ENCODE measurements around the gene IQSEC1. TPM values are rescaled to one million over a fixed set of nuclear protein-coding genes. Genes with fewer than 3 reads are reported as not detected.

Gene IQSEC1
- total RNA-seq, 4 donors from 2014 or later: 24.0 to 43.0 (median 31.8) TPM

DNA sequence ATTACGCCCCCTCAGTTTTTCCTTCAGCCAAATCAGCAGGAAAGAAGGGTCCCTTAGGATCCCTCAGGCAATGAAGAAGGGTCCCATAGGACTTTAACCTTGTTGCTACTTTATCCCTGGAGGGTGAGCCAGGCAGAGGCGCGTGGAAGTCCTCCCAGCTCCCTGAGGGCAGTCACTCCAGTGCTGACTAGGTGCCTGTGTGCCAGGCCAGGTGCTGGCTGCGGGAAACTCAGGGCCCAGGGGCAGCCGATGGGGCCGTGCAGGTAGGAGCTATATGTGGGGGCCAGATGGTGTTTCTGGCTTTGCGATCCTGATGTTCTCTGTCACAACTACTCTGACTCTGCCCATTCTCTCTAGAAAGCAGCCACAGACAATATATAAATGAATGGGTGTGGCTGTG is 42.8 kb upstream of the IQSEC1 start:
- intact Hi-C loops (cut with DNase I; ENCODE audit: low total_unique reads): no loop called here
- H3K9me3 ChIP-seq: no peaks in the 10 kb centered on the region
- in situ Hi-C loops (cut with MboI; ENCODE audit: low pct_ligation_motif_present in 1 of 4, low pct_unique_long_range_greater_than_20kb in 1 of 4, low sequenced_read_pairs in 3 of 4): no loop called here
- H3K27me3 ChIP-seq: no peaks in the 10 kb centered on the region
- H3K27ac ChIP-seq: no peak overlapping the region
- peaks cover 5 to 11% (median 9%) of the 10 kb centered on the region in 4 donors for H3K4me1 ChIP-seq
- no peaks in the 10 kb centered on the region for H3K36me3 ChIP-seq
- WGBS, 2 donors (ENCODE audit: low coverage in 1 of 2): 88% methylated on average over 5 of the region's 7 CpGs; no CpG with 5 or more reads in 1 of the 2 donors
- no peak for DNase-seq
- H3K4me3 ChIP-seq: no peak overlapping the region
- TF ChIP-seq EP300 (IDR thresholded peaks at IDR 0.05; ENCODE audit: low read depth) (no peak), CTCF (IDR thresholded peaks at IDR 0.05) (no peak)

DNA sequence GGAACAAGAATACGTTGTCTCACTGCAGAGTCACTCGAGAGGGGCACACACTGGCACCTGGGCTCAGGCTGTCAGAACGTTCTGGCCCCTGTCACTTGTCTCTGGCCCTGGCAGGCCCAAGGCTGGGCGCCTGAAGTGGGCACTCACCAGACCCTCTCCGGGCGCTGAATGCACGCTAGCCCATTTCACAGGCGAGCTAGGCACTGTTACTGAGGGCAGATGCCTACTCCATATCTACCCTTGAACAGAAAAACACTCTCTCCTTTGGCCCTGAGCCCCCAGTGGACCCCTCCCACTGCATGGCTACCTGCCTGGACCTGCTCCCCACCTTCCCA is 42.3 kb upstream of the IQSEC1 start:
- no peaks in the 10 kb centered on the region for H3K36me3 ChIP-seq
- H3K4me1 ChIP-seq: peaks cover 9 to 16% (median 14%) of the 10 kb centered on the region in 4 donors
- WGBS, 2 donors (ENCODE audit: low coverage in 1 of 2): 92% methylated on average over 8 of the region's 8 CpGs; no CpG with 5 or more reads in 1 of the 2 donors
- H3K9me3 ChIP-seq: no peaks in the 10 kb centered on the region
- no peak for TF ChIP-seq POLR2AphosphoS5 (IDR thresholded peaks at IDR 0.05)
- TF ChIP-seq CTCF (IDR thresholded peaks at IDR 0.05): no peak
- no peak for TF ChIP-seq EP300 (IDR thresholded peaks at IDR 0.05; ENCODE audit: low read depth)
- no peak for TF ChIP-seq POLR2A (IDR thresholded peaks at IDR 0.05)
- no peak overlapping the region for H3K27ac ChIP-seq
- DNase-seq: no peak
- in situ Hi-C loops (cut with MboI; ENCODE audit: low pct_ligation_motif_present in 1 of 4, low pct_unique_long_range_greater_than_20kb in 1 of 4, low sequenced_read_pairs in 3 of 4) (no loop called here), intact Hi-C loops (cut with DNase I; ENCODE audit: low total_unique reads) (no loop called here)
- H3K4me3 ChIP-seq: no peak overlapping the region
- no peaks in the 10 kb centered on the region for H3K27me3 ChIP-seq

DNA sequence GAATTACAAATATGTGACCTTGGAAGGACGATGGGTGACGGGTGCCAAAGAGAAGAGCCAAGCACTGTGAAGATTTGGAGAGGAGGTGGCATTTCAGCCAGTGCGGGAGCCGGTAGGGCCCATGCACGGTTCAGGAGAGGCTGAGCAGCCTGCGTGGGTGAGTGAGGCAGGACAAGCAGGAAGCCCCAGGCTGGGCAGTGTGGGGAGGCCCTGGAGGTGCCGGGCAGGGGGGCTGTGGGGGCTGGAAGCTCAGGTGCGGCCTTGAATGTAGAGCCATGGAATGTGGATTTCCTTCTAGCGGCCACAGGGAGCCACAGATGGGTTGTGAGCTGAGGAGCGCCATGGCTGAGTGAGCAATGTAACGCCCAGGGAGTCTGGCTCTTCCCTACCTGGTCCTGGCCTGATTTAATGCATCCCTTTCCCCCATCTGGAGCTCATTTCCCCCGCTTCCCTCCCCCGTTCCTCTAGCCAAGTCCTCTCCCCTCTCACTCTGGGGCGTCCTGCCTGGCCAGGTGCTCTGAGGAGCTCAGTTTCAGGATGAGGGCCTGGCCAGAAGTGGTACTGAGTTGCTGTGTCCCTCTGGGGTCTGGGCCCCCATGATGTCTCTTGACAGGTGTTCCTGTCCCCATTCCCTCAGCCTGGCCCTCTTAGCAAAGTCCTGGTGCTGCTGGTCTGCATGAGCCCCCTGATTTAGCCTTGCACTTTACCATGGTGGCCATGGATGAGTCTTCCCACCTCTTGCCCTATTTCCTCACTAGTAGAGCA is 41.8 kb upstream of the IQSEC1 start:
- H3K4me1 ChIP-seq: peaks cover 9 to 20% (median 16%) of the 10 kb centered on the region in 4 donors
- in situ Hi-C loops (cut with MboI; ENCODE audit: low pct_ligation_motif_present in 1 of 4, low pct_unique_long_range_greater_than_20kb in 1 of 4, low sequenced_read_pairs in 3 of 4) (no loop called here), intact Hi-C loops (cut with DNase I; ENCODE audit: low total_unique reads) (no loop called here)
- TF ChIP-seq CTCF (IDR thresholded peaks at IDR 0.05) (no peak), POLR2AphosphoS5 (IDR thresholded peaks at IDR 0.05) (no peak), POLR2A (IDR thresholded peaks at IDR 0.05) (no peak), EP300 (IDR thresholded peaks at IDR 0.05; ENCODE audit: low read depth) (no peak)
- H3K9me3 ChIP-seq: no peaks in the 10 kb centered on the region
- no peaks in the 10 kb centered on the region for H3K36me3 ChIP-seq
- no peaks in the 10 kb centered on the region for H3K27me3 ChIP-seq
- H3K4me3 ChIP-seq: no peak overlapping the region
- 77 to 88% methylated on average over 8 to 14 of the region's 14 CpGs for WGBS, 2 donors (ENCODE audit: low coverage in 1 of 2)
- DNase-seq: no peak
- no peak overlapping the region for H3K27ac ChIP-seq

GRCh38 chr3:13113346-13114330 is 40.4 kb upstream of the IQSEC1 start:
- WGBS, 2 donors (ENCODE audit: low coverage in 1 of 2): 50 to 69% methylated on average over 3 to 26 of the region's 27 CpGs
- in situ Hi-C loops (cut with MboI; ENCODE audit: low pct_ligation_motif_present in 1 of 4, low pct_unique_long_range_greater_than_20kb in 1 of 4, low sequenced_read_pairs in 3 of 4): no loop called here
- Histone ChIP-seq H3K27me3 (no peaks in the 10 kb centered on the region), H3K4me1 (peaks cover 9 to 20% (median 16%) of the 10 kb centered on the region in 4 donors), H3K9me3 (no peaks in the 10 kb centered on the region), H3K36me3 (no peaks in the 10 kb centered on the region), H3K4me3 (no peak overlapping the region), H3K27ac (no peak overlapping the region)
- DNase-seq: no peak
- intact Hi-C loops (cut with DNase I; ENCODE audit: low total_unique reads): no loop called here
- TF ChIP-seq CTCF (IDR thresholded peaks at IDR 0.05): no peak
- no peak for TF ChIP-seq EP300 (IDR thresholded peaks at IDR 0.05; ENCODE audit: low read depth)
- no peak for TF ChIP-seq POLR2A (IDR thresholded peaks at IDR 0.05)
- TF ChIP-seq POLR2AphosphoS5 (IDR thresholded peaks at IDR 0.05): no peak

All from transverse colon (tissue), 4 donors.